Upper lobe of left lung (tissue), 6 donors: ENCODE data around the gene PUS1. TPM values are rescaled to one million over a fixed set of nuclear protein-coding genes. Genes with fewer than 3 reads are reported as not detected.

Experiments used
- ATAC-seq, 2 donors: fragments of 200-7000 bp; cut with Tn5 transposase; one replicate each; pipeline ENCODE4 v1.9.1; 2022; ENCODE audit warnings: mild to moderate bottlenecking in 2 of 2, moderate library complexity in 2 of 2; ENCODE audit not compliant: low FRiP score in 2 of 2
- DNase-seq, 2 donors: peaks; one replicate each; pipeline ENCODE4 v3.0.0-alpha.2; 2019 to 2020
- H3K27ac ChIP-seq, 4 donors: fragments of 200-600 bp; sonication (generic); one replicate each; pipeline ENCODE4 v1.5.1; 2016 to 2019
- H3K27me3 ChIP-seq, 4 donors: fragments of 200-600 bp; sonication (generic); one replicate each; pipeline ENCODE4 v1.5.1; 2017 to 2019
- H3K36me3 ChIP-seq, 4 donors: fragments of 200-600 bp; sonication (generic); one replicate each; pipeline ENCODE4 v1.5.1; 2016 to 2019
- H3K4me1 ChIP-seq, 4 donors: fragments of 200-600 bp; sonication (generic); one replicate each; pipeline ENCODE4 v1.5.1; 2018 to 2019
- H3K4me3 ChIP-seq, 4 donors: fragments of 200-600 bp; sonication (generic); one replicate each; pipeline ENCODE4 v1.5.1; 2017 to 2019; ENCODE audit warnings: mild to moderate bottlenecking in 2 of 4, moderate library complexity in 1 of 4
- H3K9me3 ChIP-seq, 4 donors: fragments of 200-600 bp; sonication (generic); one replicate each; pipeline ENCODE4 v1.5.1; 2018 to 2019
- CTCF ChIP-seq, 6 experiments: fragments of 450-650 bp in 4 of 6; fragments of 200-600 bp in 2 of 6; sonication (generic) in 2 of 6; IDR thresholded peaks; one replicate each; pipeline ENCODE4 v1.5.1; 2016 to 2019; ENCODE audit warnings: antibody characterized with exemption in 6 of 6
- EP300 ChIP-seq, 4 donors: sonication (generic); formaldehyde crosslinking; IDR thresholded peaks; one replicate each; pipeline ENCODE4 v1.5.1; 2017; ENCODE audit warnings: antibody characterized with exemption in 4 of 4, control low read depth in 2 of 4
- POLR2A ChIP-seq, 4 donors: fragments of 450-650 bp; IDR thresholded peaks; one replicate each; pipeline ENCODE4 v1.5.1; 2016 to 2017; ENCODE audit warnings: antibody characterized with exemption in 4 of 4, mild to moderate bottlenecking in 2 of 4
- POLR2AphosphoS5 ChIP-seq, 2 donors: sonication (generic); formaldehyde crosslinking; IDR thresholded peaks; one replicate each; pipeline ENCODE4 v1.5.1; 2017; ENCODE audit warnings: antibody characterized with exemption in 2 of 2
- WGBS, 2 donors: methylation state at CpG; one replicate each; pipeline ENCODE4 v1.1.5; 2017 to 2018; 5-methylcytosine and 5-hydroxymethylcytosine counted together
- total RNA-seq, 6 donors: library from RNA; depleted of rRNA in 4 of 6; stranded (reverse); fragments of >200 nt in 4 of 6; gene quantifications; one replicate each; pipeline versions ENCODE4 v1.1.0 to v1.2.1, GENCODE V29; 2016 to 2021
- donor health status: DM: no; HTN: no; CAD: no; lungs with moderate emphysema.
- donor health status: DM: no; HTN: yes; CAD: no; lungs with severe emphysema.

Gene PUS1
- total RNA-seq, 6 donors from 2014 or later: 11.3 to 30.7 (median 22.5) TPM

- no peak for TF ChIP-seq POLR2A (IDR thresholded peaks at IDR 0.05)
- peaks cover 21 to 28% (median 23%) of the 10 kb centered on the region in 4 donors for H3K4me1 ChIP-seq
- no peak overlapping the region for H3K27ac ChIP-seq
- no peaks in the 10 kb centered on the region for H3K27me3 ChIP-seq
- 73 to 82% methylated on average over 23 to 26 of the region's 26 CpGs for WGBS, 2 donors
- no peak overlapping the region for H3K4me3 ChIP-seq
- DNase-seq (no peak), ATAC-seq (no peak)
- no peaks in the 10 kb centered on the region for H3K36me3 ChIP-seq
- H3K9me3 ChIP-seq: no peaks in the 10 kb centered on the region
These were observed 36.1 kb upstream of the PUS1 start for GRCh38 chr12:131892711-131893604.

- H3K27ac ChIP-seq: peak overlapping the region; percentile 2 to 99 (median 94)
- 44 to 46% methylated on average over 15 of the region's 19 CpGs for WGBS, 2 donors
- TF ChIP-seq CTCF (IDR thresholded peaks at IDR 0.05) (no peak), POLR2AphosphoS5 (IDR thresholded peaks at IDR 0.05) (no peak), POLR2A (IDR thresholded peaks at IDR 0.05) (no peak), EP300 (IDR thresholded peaks at IDR 0.05) (no peak)
These were observed 35.3 kb upstream of the PUS1 start for GRCh38 chr12:131893605-131894312.

GRCh38 chr12:131894313-131894860 lies 34.7 kb upstream of the PUS1 start, which contains the start of gene ULK1:
TSS of gene ULK1 (plus strand) at chr12:131894622. CDS start at chr12:131895002, 380 bp downstream.
- WGBS, 2 donors: 0 to 3% methylated on average over 6 to 23 of the region's 64 CpGs
- peak within 1 kb of the TSS; percentile 89 to 99 (median 96) for H3K27ac ChIP-seq
- TF ChIP-seq POLR2AphosphoS5 (IDR thresholded peaks at IDR 0.05) (peak; percentile 49 to 88), POLR2A (IDR thresholded peaks at IDR 0.05) (peak; percentile 73 to 96 (median 80)), CTCF (IDR thresholded peaks at IDR 0.05) (no peak)
- H3K4me3 ChIP-seq: peak within 1 kb of the TSS; percentile 51 to 84 (median 72)
- no peaks in the 10 kb centered on the region for H3K27me3 ChIP-seq
- H3K4me1 ChIP-seq: peaks cover 22 to 28% (median 23%) of the 10 kb centered on the region in 4 donors
- H3K36me3 ChIP-seq: peaks cover 0 to 6% (median 0%) of the 10 kb centered on the region in 4 donors
- H3K9me3 ChIP-seq: no peaks in the 10 kb centered on the region
- DNase-seq (peak; percentile 92 to 99), ATAC-seq (peak; percentile 85 to 88)

More at GRCh38 chr12:131893605-131894312, 35.3 kb upstream of the PUS1 start:
- Histone ChIP-seq H3K9me3 (no peaks in the 10 kb centered on the region), H3K4me3 (peak overlapping the region in 3 of 4 donors; percentile 51 to 84 (median 79)), H3K4me1 (peaks cover 22 to 28% (median 23%) of the 10 kb centered on the region in 4 donors), H3K27me3 (no peaks in the 10 kb centered on the region), H3K36me3 (no peaks in the 10 kb centered on the region)
- no peak for ATAC-seq
- DNase-seq: no peak

DNA sequence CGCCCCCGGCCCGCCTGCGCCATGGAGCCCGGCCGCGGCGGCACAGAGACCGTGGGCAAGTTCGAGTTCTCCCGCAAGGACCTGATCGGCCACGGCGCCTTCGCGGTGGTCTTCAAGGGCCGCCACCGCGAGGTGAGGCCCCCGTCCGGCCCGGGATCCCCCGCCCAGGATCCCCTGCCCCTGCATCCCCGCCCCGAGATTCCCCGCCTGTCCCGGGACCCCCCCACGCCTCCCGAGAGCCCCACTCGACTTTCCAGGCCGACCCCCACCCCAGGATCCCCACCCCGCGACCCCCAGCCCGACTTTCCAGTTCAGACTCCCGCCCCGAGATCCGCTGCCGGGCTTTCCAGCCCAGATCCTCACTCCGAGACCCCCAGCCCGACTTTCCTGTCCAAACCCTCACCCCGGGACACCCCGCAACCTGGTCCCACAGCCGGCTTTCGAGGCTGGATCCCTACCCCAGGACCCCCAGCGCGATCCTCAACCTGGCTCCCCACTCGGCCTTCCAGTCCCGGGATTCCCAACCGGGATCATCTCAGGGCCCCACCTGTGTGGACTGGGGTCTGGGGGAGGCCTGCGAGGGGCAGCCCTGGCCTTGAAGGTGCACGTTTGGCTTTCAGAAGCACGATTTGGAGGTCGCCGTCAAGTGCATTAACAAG lies 34.0 kb upstream of the PUS1 start:
- H3K36me3 ChIP-seq: peaks cover 0 to 8% (median 0%) of the 10 kb centered on the region in 4 donors
- no peaks in the 10 kb centered on the region for H3K27me3 ChIP-seq
- DNase-seq (peak in 1 of 2 donors; percentile 88), ATAC-seq (no peak)
- peaks cover 22 to 35% (median 23%) of the 10 kb centered on the region in 4 donors for H3K4me1 ChIP-seq
- 0 to 2% methylated on average over 5 to 13 of the region's 54 CpGs for WGBS, 2 donors
- peak overlapping the region; percentile 51 to 84 (median 69) for H3K4me3 ChIP-seq
- peak overlapping the region; percentile 89 to 99 (median 96) for H3K27ac ChIP-seq
- H3K9me3 ChIP-seq: no peaks in the 10 kb centered on the region
- no peak for TF ChIP-seq POLR2A (IDR thresholded peaks at IDR 0.05)
- no peak for TF ChIP-seq EP300 (IDR thresholded peaks at IDR 0.05)
- no peak for TF ChIP-seq POLR2AphosphoS5 (IDR thresholded peaks at IDR 0.05)
- no peak for TF ChIP-seq CTCF (IDR thresholded peaks at IDR 0.05)
